HEK293 (cell line): Measurements from ENCODE around the gene PPM1F.

Experiments
- BCL11A ChIP-seq: fragments of 450-650 bp; formaldehyde crosslinking; IDR thresholded peaks from 2 replicates; pipeline ENCODE4 v1.5.1; 2016; ENCODE audit warnings: low read depth, missing biosample characterization, missing genetic modification characterization
- CTCF ChIP-seq: fragments of 450-650 bp; formaldehyde crosslinking; IDR thresholded peaks from 2 replicates; pipeline ENCODE4 v1.5.1; 2016; ENCODE audit warnings: missing biosample characterization, missing genetic modification characterization
- IKZF3 ChIP-seq: fragments of 450-650 bp; IDR thresholded peaks from 2 replicates; pipeline ENCODE4 v1.5.0; 2018; ENCODE audit warnings: missing biosample characterization, mild to moderate bottlenecking, missing genetic modification characterization, moderate library complexity
- PRDM1 ChIP-seq: fragments of 450-650 bp; formaldehyde crosslinking; IDR thresholded peaks from 2 replicates; pipeline ENCODE4; 2016; ENCODE audit warnings: missing biosample characterization, missing genetic modification characterization
- SP7 ChIP-seq: fragments of 450-650 bp; formaldehyde crosslinking; IDR thresholded peaks from 2 replicates; pipeline ENCODE4 v1.5.1; 2016; ENCODE audit warnings: missing biosample characterization, missing genetic modification characterization
- TSHZ1 ChIP-seq: fragments of 450-650 bp; formaldehyde crosslinking; IDR thresholded peaks from 2 replicates; pipeline ENCODE4 v1.5.1; 2016; ENCODE audit warnings: missing biosample characterization, missing genetic modification characterization, borderline replicate concordance
- ZBTB8A ChIP-seq: fragments of 450-650 bp; formaldehyde crosslinking; IDR thresholded peaks from 2 replicates; pipeline ENCODE4 v1.5.1; 2016; ENCODE audit warnings: missing biosample characterization, missing genetic modification characterization
- ZNF274 ChIP-seq, 2 experiments: fragments of 200-500 bp in 1 of 2; fragments of 450-650 bp in 1 of 2; sonication (Bioruptor generic) in 1 of 2; formaldehyde crosslinking in 1 of 2; IDR thresholded peaks; 2 replicates each; pipeline versions ENCODE4 v1.5.1 to v1.6.1; 2014 to 2016; ENCODE audit warnings: borderline replicate concordance in 1 of 2, inconsistent platforms in 1 of 2, low read length in 1 of 2, missing biosample characterization in 1 of 2, missing genetic modification characterization in 1 of 2
- ZNF280C ChIP-seq: fragments of 450-650 bp; formaldehyde crosslinking; IDR thresholded peaks from 2 replicates; pipeline ENCODE4 v1.5.1; 2016; ENCODE audit warnings: missing biosample characterization, missing genetic modification characterization
- ZNF658 ChIP-seq: fragments of 450-650 bp; formaldehyde crosslinking; IDR thresholded peaks from 2 replicates; pipeline ENCODE4; 2016; ENCODE audit warnings: missing biosample characterization, missing genetic modification characterization
- ZNF837 ChIP-seq: fragments of 450-650 bp; formaldehyde crosslinking; IDR thresholded peaks from 2 replicates; pipeline ENCODE4 v1.5.1; 2016; ENCODE audit warnings: missing biosample characterization, missing genetic modification characterization

GRCh38 chr22:21917959-21918261 lies 34.7 kb downstream of the PPM1F start:
- TF ChIP-seq TSHZ1 (tag by site-specific recombination), result no peak
- no peak for TF ChIP-seq ZNF837 (tag by site-specific recombination)
- TF ChIP-seq ZNF274 (IDR thresholded peaks at IDR 0.05; ENCODE audit: low read length), result no peak
- TF ChIP-seq ZNF274 (tag by site-specific recombination; IDR thresholded peaks at IDR 0.05; ENCODE audit: borderline replicate concordance), result no peak
- no peak for TF ChIP-seq IKZF3 (tag by site-specific recombination)
- no peak for TF ChIP-seq CTCF (tag by site-specific recombination)
- no peak for TF ChIP-seq SP7 (tag by site-specific recombination)
- no peak for TF ChIP-seq PRDM1 (tag by site-specific recombination)
- TF ChIP-seq ZNF280C, result no peak
- no peak for TF ChIP-seq ZBTB8A (tag by site-specific recombination)
- no peak for TF ChIP-seq ZNF658 (tag by site-specific recombination)
- TF ChIP-seq BCL11A, result no peak
